CD14-positive monocyte (primary cell): ENCODE results near the gene GFI1. TPM values are rescaled to one million over a fixed set of nuclear protein-coding genes. Genes with fewer than 3 reads are reported as not detected.

Source experiments
- DNase-seq, 3 donors: peaks; one replicate each; pipeline ENCODE4 v3.0.0-alpha.2; 2011 to 2022
- H2AFZ ChIP-seq: 2 replicates; pipeline ENCODE4 v1.6.0; 2012; ENCODE audit warnings: mild to moderate bottlenecking, low read depth, low read length, inconsistent platforms; ENCODE audit not compliant: insufficient read depth, poor library complexity, severe bottlenecking
- H3K27ac ChIP-seq, 2 donors: 1 replicate in 1 of 2; 2 replicates in 1 of 2; pipeline ENCODE4 v1.5.1; 2012 to 2013; ENCODE audit warnings: low read length in 2 of 2, control low read depth in 1 of 2, inconsistent platforms in 1 of 2, low read depth in 1 of 2, mild to moderate bottlenecking in 1 of 2
- H3K27me3 ChIP-seq, 2 donors: one replicate each; pipeline versions ENCODE4 v1.6.0 to v1.6.1; 2011 to 2013; ENCODE audit warnings: low read length in 2 of 2; ENCODE audit not compliant: control insufficient read depth in 2 of 2, insufficient read depth in 2 of 2
- H3K36me3 ChIP-seq, 2 donors: replicated peaks in 1 of 2; 1 replicate in 1 of 2; 2 replicates in 1 of 2; pipeline versions ENCODE4 v1.5.1 to v1.6.1; 2012 to 2013; ENCODE audit warnings: low read length in 2 of 2, control low read depth in 1 of 2, inconsistent platforms in 1 of 2, mild to moderate bottlenecking in 1 of 2; ENCODE audit not compliant: insufficient read depth in 2 of 2, control insufficient read depth in 1 of 2
- H3K4me1 ChIP-seq, 2 donors: 1 replicate in 1 of 2; 2 replicates in 1 of 2; pipeline versions ENCODE4 v1.5.1 to v1.6.1; 2012 to 2013; ENCODE audit warnings: low read length in 2 of 2, control low read depth in 1 of 2, inconsistent platforms in 1 of 2, mild to moderate bottlenecking in 1 of 2, moderate library complexity in 1 of 2; ENCODE audit not compliant: insufficient read depth in 2 of 2, control insufficient read depth in 1 of 2
- H3K4me2 ChIP-seq: replicated peaks from 2 replicates; pipeline ENCODE3; 2012; ENCODE audit warnings: low read length, moderate library complexity, mild to moderate bottlenecking; ENCODE audit not compliant: poor library complexity, severe bottlenecking; ENCODE audit errors: extremely low read depth
- H3K4me3 ChIP-seq, 3 experiments: fragments of 200-600 bp in 1 of 3; sonication (generic) in 1 of 3; replicated peaks in 1 of 3; 1 replicate in 2 of 3; 2 replicates in 1 of 3; pipeline ENCODE4 v1.5.1; 2011 to 2013; ENCODE audit warnings: low read length in 3 of 3, mild to moderate bottlenecking in 3 of 3, control low read depth in 2 of 3, low read depth in 2 of 3, inconsistent platforms in 1 of 3, moderate library complexity in 1 of 3
- H3K79me2 ChIP-seq: 2 replicates; pipeline ENCODE4 v1.6.0; 2012; ENCODE audit warnings: mild to moderate bottlenecking, control low read depth, inconsistent platforms, low read length, moderate library complexity; ENCODE audit not compliant: insufficient read depth
- H3K9ac ChIP-seq: 2 replicates; pipeline ENCODE4 v1.6.0; 2017; ENCODE audit warnings: low read length, mild to moderate bottlenecking; ENCODE audit not compliant: insufficient read depth, poor library complexity, severe bottlenecking
- H3K9me3 ChIP-seq, 2 donors: replicated peaks in 1 of 2; 1 replicate in 1 of 2; 2 replicates in 1 of 2; pipeline versions ENCODE4 v1.5.1 to v1.6.1; 2012 to 2013; ENCODE audit warnings: low read length in 2 of 2, control low read depth in 1 of 2; ENCODE audit not compliant: control insufficient read depth in 1 of 2, insufficient read depth in 1 of 2
- H4K20me1 ChIP-seq: 2 replicates; pipeline ENCODE4 v1.6.0; 2012; ENCODE audit warnings: mild to moderate bottlenecking, low read length, control low read depth, moderate library complexity; ENCODE audit not compliant: insufficient read depth
- H3K27ac Mint-ChIP-seq, 7 donors: one replicate each; pipeline ENCODE4 v1.8.0; 2020; ENCODE audit warnings: mild to moderate bottlenecking in 7 of 7, mixed read lengths in 7 of 7, moderate library complexity in 6 of 7, inconsistent platforms in 2 of 7
- H3K27me3 Mint-ChIP-seq, 3 donors: one replicate each; pipeline ENCODE4 v1.8.0; 2021 to 2022; ENCODE audit warnings: low read depth in 3 of 3, mild to moderate bottlenecking in 3 of 3, mixed read lengths in 3 of 3, moderate library complexity in 3 of 3, inconsistent platforms in 1 of 3
- H3K36me3 Mint-ChIP-seq, 2 donors: one replicate each; pipeline ENCODE4 v1.8.0; 2020; ENCODE audit warnings: mixed read lengths in 2 of 2, inconsistent platforms in 1 of 2, mild to moderate bottlenecking in 1 of 2
- H3K4me1 Mint-ChIP-seq: one replicate; pipeline ENCODE4 v1.8.0; 2020; ENCODE audit warnings: mild to moderate bottlenecking, mixed read lengths
- H3K4me3 Mint-ChIP-seq, 2 donors: one replicate each; pipeline ENCODE4 v1.8.0; 2020; ENCODE audit warnings: mild to moderate bottlenecking in 2 of 2, mixed read lengths in 2 of 2, moderate library complexity in 1 of 2
- H3K9me3 Mint-ChIP-seq, 7 donors: one replicate each; pipeline ENCODE4 v1.8.0; 2020 to 2022; ENCODE audit warnings: mixed read lengths in 7 of 7, mild to moderate bottlenecking in 6 of 7, moderate library complexity in 6 of 7, inconsistent platforms in 2 of 7
- CTCF ChIP-seq: fragments of 200-600 bp; IDR thresholded peaks from one replicate; pipeline ENCODE4 v1.8.0; 2022; ENCODE audit warnings: antibody characterized with exemption, mild to moderate bottlenecking
- WGBS: methylation state at CpG from one replicate; pipeline ENCODE4 v1.1.5; 2013; ENCODE audit warnings: missing lambda C conversion rate; ENCODE audit not compliant: insufficient coverage; 5-methylcytosine and 5-hydroxymethylcytosine counted together
- intact Hi-C, 2 donors: fragments of 100-400 bp; cut with micrococcal nuclease; formaldehyde crosslinking; loops; one replicate each; pipeline versions ENCODE4 v1.15.0 to v1.15.1; 2023
- polyA plus RNA-seq, 3 donors: library from polyadenylated mRNA; depleted of rRNA in 1 of 3; unstranded in 2 of 3; stranded (reverse) in 1 of 3; fragments of 300-500 nt in 2 of 3; fragments of >200 nt in 1 of 3; fragmentation: Illumina TruSeq in 2 of 3; gene quantifications; 1 replicate in 2 of 3; 2 replicates in 1 of 3; pipeline ENCODE4 v1.2.3, GENCODE V29; 2012 to 2021

GFI1 gene
- polyA plus RNA-seq, 3 donors: 0.35 TPM; not detected in 2

DNA sequence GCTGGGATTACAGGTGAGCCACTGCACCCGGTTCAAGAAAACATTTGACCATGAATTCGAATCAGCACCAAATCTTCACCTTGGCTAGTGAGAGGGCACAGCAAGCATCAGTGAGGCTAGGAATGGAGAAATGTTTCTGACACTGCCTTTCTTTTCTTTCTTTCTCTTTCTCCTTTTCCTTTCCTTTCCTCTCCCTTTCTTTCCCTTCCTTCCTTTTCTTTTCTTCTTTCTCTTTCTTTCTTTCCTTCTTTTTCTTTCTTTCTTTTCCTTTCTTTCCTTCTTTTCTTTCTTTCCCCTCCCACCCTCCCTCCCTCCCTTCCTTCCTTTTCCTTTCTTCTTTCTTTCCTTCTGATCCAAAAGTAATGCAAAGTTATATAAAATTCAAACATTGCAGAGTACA, 40.9 kb downstream of the GFI1 start:
- DNase-seq: no peak
- H3K4me2 ChIP-seq: no peak overlapping the region
- no peaks in the 10 kb centered on the region for H3K79me2 ChIP-seq
- no peaks in the 10 kb centered on the region for H3K27me3 ChIP-seq
- Mint-ChIP-seq H3K36me3 (no peaks in the 10 kb centered on the region), H3K4me3 (no peak overlapping the region), H3K27ac (no peak overlapping the region), H3K27me3 (peaks cover 0 to 5% (median 2%) of the 10 kb centered on the region in 3 donors), H3K9me3 (peaks cover 0 to 4% (median 0%) of the 10 kb centered on the region in 7 donors), H3K4me1 (peaks cover 3% of the 10 kb centered on the region)
- no peaks in the 10 kb centered on the region for H3K9me3 ChIP-seq
- H3K4me1 ChIP-seq: no peaks in the 10 kb centered on the region
- no peaks in the 10 kb centered on the region for H4K20me1 ChIP-seq
- H3K9ac ChIP-seq: no peak overlapping the region
- intact Hi-C loops: no loop called here
- TF ChIP-seq CTCF: no peak
- 80% methylated on average over 1 of the region's 2 CpGs for WGBS
- H3K27ac ChIP-seq: no peak overlapping the region
- no peak overlapping the region for H2AFZ ChIP-seq
- H3K36me3 ChIP-seq: no peaks in the 10 kb centered on the region
- H3K4me3 ChIP-seq: no peak overlapping the region

DNA sequence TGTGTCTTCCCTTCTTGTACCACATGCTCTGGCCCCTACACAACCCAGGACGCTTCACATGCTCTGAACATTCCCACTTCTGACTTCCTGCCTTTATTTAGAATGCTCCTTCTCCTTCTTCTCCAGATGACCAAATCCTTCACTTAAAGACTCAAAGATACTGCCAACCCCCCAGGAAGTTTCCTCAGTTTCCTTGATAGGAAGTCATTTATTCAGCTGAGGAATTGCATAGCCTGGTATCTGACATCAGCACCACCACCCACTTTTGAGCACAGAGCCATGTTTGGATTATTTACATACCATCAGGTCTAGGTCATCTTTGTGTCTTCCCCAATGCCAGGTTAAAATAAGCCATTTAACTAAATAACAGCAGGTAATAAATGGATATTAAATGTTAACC, 42.4 kb downstream of the GFI1 start:
- TF ChIP-seq CTCF: no peak
- 62% methylated on average over 1 of the region's 1 CpG for WGBS
- DNase-seq: no peak
- intact Hi-C loops: no loop called here
- no peaks in the 10 kb centered on the region for H3K4me1 ChIP-seq
- H3K4me3 Mint-ChIP-seq: no peak overlapping the region
- H3K27me3 ChIP-seq: no peaks in the 10 kb centered on the region
- H3K36me3 Mint-ChIP-seq: no peaks in the 10 kb centered on the region
- H3K27ac Mint-ChIP-seq: no peak overlapping the region
- H3K36me3 ChIP-seq: no peaks in the 10 kb centered on the region
- peaks cover 0 to 2% (median 0%) of the 10 kb centered on the region in 7 donors for H3K9me3 Mint-ChIP-seq
- H3K9me3 ChIP-seq: no peaks in the 10 kb centered on the region
- no peak overlapping the region for H3K4me2 ChIP-seq
- H3K4me1 Mint-ChIP-seq: peaks cover 3% of the 10 kb centered on the region
- no peak overlapping the region for H3K4me3 ChIP-seq
- no peak overlapping the region for H3K9ac ChIP-seq
- H2AFZ ChIP-seq: no peak overlapping the region
- no peaks in the 10 kb centered on the region for H3K79me2 ChIP-seq
- no peaks in the 10 kb centered on the region for H4K20me1 ChIP-seq
- H3K27me3 Mint-ChIP-seq: peaks cover 0 to 4% (median 2%) of the 10 kb centered on the region in 3 donors
- H3K27ac ChIP-seq: no peak overlapping the region
